ENCODE results near the gene ZNF23. TPM values are rescaled to one million over a fixed set of nuclear protein-coding genes. Genes with fewer than 3 reads are reported as not detected.

The ZNF23 gene
- total RNA-seq, 1 donor from 2014 or later, result 10.5 TPM

GRCh38 chr16:71491054-71491453, 29.0 kb upstream of the ZNF23 start:
- DNase-seq (ENCODE audit: extremely low spot score, unreplicated experiment), result no peak
- Mint-ChIP-seq H3K4me1 (ENCODE audit: unreplicated experiment) (no peaks in the 10 kb centered on the region), H3K27me3 (ENCODE audit: unreplicated experiment) (peaks cover 23% of the 10 kb centered on the region), H3K4me3 (ENCODE audit: unreplicated experiment) (no peak overlapping the region), H3K36me3 (ENCODE audit: unreplicated experiment) (no peaks in the 10 kb centered on the region), H3K9me3 (ENCODE audit: unreplicated experiment) (no peaks in the 10 kb centered on the region), H3K27ac (ENCODE audit: unreplicated experiment) (no peak overlapping the region)
- TF ChIP-seq, protein P1, sequence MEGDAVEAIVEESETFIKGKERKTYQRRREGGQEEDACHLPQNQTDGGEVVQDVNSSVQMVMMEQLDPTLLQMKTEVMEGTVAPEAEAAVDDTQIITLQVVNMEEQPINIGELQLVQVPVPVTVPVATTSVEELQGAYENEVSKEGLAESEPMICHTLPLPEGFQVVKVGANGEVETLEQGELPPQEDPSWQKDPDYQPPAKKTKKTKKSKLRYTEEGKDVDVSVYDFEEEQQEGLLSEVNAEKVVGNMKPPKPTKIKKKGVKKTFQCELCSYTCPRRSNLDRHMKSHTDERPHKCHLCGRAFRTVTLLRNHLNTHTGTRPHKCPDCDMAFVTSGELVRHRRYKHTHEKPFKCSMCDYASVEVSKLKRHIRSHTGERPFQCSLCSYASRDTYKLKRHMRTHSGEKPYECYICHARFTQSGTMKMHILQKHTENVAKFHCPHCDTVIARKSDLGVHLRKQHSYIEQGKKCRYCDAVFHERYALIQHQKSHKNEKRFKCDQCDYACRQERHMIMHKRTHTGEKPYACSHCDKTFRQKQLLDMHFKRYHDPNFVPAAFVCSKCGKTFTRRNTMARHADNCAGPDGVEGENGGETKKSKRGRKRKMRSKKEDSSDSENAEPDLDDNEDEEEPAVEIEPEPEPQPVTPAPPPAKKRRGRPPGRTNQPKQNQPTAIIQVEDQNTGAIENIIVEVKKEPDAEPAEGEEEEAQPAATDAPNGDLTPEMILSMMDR (IDR thresholded peaks at IDR 0.05), result no peak

DNA sequence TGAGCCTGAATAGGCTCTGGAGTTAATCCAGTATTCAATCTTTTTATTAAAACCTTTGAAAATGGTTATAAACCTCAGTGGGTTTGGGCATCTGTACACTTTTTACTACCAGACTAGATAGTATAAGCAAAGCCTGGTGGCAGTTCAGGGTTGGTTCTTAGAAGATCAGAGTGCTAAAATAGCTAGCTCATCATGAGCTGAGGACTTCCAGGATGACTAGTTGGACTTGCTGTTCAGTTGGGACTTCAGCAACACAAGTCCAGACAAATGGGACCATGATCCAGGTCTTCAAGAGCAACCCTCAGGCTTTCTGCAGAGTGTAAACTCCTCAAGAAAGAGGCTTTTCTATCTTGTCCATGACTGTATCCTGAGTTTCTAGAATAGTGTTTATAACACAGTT, 28.3 kb upstream of the ZNF23 start:
- no peak for DNase-seq (ENCODE audit: extremely low spot score, unreplicated experiment)
- Mint-ChIP-seq H3K4me3 (ENCODE audit: unreplicated experiment) (no peak overlapping the region), H3K36me3 (ENCODE audit: unreplicated experiment) (no peaks in the 10 kb centered on the region), H3K9me3 (ENCODE audit: unreplicated experiment) (no peaks in the 10 kb centered on the region), H3K27me3 (ENCODE audit: unreplicated experiment) (peaks cover 23% of the 10 kb centered on the region), H3K4me1 (ENCODE audit: unreplicated experiment) (no peaks in the 10 kb centered on the region), H3K27ac (ENCODE audit: unreplicated experiment) (no peak overlapping the region)
- TF ChIP-seq, protein P1 (IDR thresholded peaks at IDR 0.05), result no peak

- H3K36me3 Mint-ChIP-seq (ENCODE audit: unreplicated experiment), result no peaks in the 10 kb centered on the region
- no peak within 1 kb of the TSS for H3K4me3 Mint-ChIP-seq (ENCODE audit: unreplicated experiment)
- no peak within 1 kb of the TSS for H3K27ac Mint-ChIP-seq (ENCODE audit: unreplicated experiment)
- peaks cover 5% of the 10 kb centered on the region for H3K4me1 Mint-ChIP-seq (ENCODE audit: unreplicated experiment)
- TF ChIP-seq, protein P1 (IDR thresholded peaks at IDR 0.05), result no peak
- peaks cover 23% of the 10 kb centered on the region for H3K27me3 Mint-ChIP-seq (ENCODE audit: unreplicated experiment)
- no peak for DNase-seq (ENCODE audit: extremely low spot score, unreplicated experiment)
- no peaks in the 10 kb centered on the region for H3K9me3 Mint-ChIP-seq (ENCODE audit: unreplicated experiment)
Observed at GRCh38 chr16:71489122-71489521, 27.1 kb upstream of the ZNF23 start, which contains the start of gene ZNF19. Gene ZNF19, minus strand, starts transcription at chr16:71489324. Its CDS starts 7,210 bp downstream, at chr16:71482114.

DNA sequence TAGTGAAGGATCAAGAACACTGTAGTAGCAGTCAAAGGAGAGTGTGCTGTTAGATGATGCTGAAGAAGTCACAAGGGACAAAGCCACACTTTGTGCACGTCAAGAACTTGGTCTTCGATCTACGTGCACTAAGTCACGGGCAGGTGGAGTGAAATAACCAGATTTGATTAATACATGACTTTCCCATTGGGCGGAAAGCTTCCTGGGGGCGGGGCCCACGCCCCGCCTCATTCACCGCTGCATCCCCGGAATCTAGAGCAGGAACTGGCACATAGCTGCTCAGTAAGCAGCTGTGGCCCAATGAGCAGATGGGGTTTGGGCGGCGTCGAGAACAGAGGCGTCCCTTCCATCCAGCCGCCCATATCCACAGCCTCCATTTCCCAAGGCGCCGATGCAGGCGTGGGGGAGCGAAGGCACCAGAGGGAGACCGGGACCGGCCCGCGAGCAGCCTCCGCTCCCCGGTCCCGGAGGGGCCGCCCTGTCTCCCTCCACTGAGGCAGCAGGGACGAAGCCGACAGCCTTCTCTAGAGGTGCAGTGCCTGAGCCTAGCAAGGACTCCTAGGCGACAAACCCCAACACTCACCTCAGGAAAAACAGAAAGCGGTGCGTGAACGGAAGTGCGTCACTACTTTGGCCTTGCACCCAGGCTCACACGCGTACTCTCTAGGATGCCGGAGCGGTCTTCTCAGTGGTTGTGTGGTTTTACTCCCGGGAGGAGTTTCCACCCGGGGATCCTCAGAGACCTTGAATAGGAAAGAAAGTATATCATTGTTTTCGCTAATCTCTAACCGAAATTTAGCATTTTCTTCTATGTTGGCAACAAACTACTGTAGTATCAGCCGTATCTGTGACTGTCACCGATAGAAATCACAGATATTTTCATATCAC, 22.2 kb upstream of the ZNF23 start:
- peak; percentile 88 for DNase-seq (ENCODE audit: extremely low spot score, unreplicated experiment)
- Mint-ChIP-seq H3K4me1 (ENCODE audit: unreplicated experiment) (peaks cover 14% of the 10 kb centered on the region), H3K36me3 (ENCODE audit: unreplicated experiment) (no peaks in the 10 kb centered on the region)

DNA sequence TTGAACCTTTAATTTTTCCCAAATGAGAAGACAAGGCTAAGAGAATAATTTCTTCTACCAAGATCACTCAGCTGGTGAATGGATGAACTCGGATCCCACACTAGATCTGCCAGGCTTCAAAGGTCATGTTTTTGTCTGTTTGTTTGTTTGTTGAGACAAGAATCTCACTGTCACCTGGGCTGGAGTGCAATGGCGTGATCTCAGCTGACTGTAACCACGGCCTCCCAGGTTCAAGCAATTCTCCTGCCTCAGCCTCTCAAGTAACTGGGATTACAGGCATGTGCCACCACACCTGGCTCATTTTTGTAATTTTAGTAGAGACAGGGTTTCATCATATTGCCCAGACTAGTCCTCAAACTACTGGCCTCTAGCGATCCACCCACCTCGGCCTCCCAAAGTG, 20.5 kb upstream of the ZNF23 start:
- no peak for DNase-seq (ENCODE audit: extremely low spot score, unreplicated experiment)
- H3K4me3 Mint-ChIP-seq (ENCODE audit: unreplicated experiment), result no peak overlapping the region
- no peak overlapping the region for H3K27ac Mint-ChIP-seq (ENCODE audit: unreplicated experiment)
- TF ChIP-seq, protein P1 (IDR thresholded peaks at IDR 0.05), result no peak
- no peaks in the 10 kb centered on the region for H3K9me3 Mint-ChIP-seq (ENCODE audit: unreplicated experiment)
- peaks cover 9% of the 10 kb centered on the region for H3K36me3 Mint-ChIP-seq (ENCODE audit: unreplicated experiment)
- H3K27me3 Mint-ChIP-seq (ENCODE audit: unreplicated experiment), result peaks cover 5% of the 10 kb centered on the region
- peaks cover 14% of the 10 kb centered on the region for H3K4me1 Mint-ChIP-seq (ENCODE audit: unreplicated experiment)

More for the DNA sequence above, 22.2 kb upstream of the ZNF23 start:
- no peaks in the 10 kb centered on the region for H3K9me3 Mint-ChIP-seq (ENCODE audit: unreplicated experiment)
- TF ChIP-seq, protein P1 (IDR thresholded peaks at IDR 0.05), result no peak
- peak overlapping the region; percentile 88 for H3K27ac Mint-ChIP-seq (ENCODE audit: unreplicated experiment)
- peak overlapping the region; percentile 83 for H3K4me3 Mint-ChIP-seq (ENCODE audit: unreplicated experiment)
- H3K27me3 Mint-ChIP-seq (ENCODE audit: unreplicated experiment), result peaks cover 8% of the 10 kb centered on the region
